GF-D8 (cell line): Measurements from ENCODE around the gene ANKRD33B.
"Not testable (repeated sequence)": the region's sequence is repeated elsewhere in the genome, so short reads cannot be mapped to it uniquely, and the experiment has no call there.

Experiments used
- DNase-seq: peaks from one replicate; lab custom pipeline; 2025; lab: John Stamatoyannopoulos, UW

ANKRD33B gene

DNA sequence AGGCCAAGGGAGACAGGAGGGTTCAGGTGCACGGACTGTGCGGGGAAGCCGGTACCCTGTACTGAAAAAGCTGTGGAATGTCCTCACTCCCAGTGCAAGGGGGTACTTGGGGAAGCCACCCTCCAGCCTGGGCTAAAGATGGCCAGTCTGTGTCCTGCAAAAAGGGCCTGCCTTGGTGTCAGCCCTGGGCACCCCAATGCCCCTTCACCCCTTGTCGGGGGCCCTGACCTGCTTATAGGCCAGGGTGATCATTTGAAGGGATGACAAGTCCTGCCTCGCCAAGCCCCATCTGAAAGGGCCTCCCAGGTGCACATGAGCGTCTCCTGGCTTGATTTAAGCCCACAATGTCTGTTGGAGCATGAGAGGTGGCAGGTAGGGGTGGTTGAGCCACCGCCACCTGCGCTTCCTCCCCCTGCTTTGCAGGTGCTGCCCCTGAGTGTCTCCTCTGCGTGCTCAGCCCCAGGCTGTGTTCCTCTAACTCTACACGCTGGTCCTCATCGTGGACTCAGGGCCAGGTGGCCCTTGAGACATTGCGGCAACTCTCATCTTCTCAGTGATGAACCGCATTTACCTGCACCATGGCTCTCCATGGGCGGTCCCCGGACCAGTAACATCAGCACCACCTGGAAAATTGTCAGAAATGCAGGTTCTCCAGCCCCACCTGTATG lies 97.0 kb downstream of the ANKRD33B start:
- DNase-seq: no peak

DNA sequence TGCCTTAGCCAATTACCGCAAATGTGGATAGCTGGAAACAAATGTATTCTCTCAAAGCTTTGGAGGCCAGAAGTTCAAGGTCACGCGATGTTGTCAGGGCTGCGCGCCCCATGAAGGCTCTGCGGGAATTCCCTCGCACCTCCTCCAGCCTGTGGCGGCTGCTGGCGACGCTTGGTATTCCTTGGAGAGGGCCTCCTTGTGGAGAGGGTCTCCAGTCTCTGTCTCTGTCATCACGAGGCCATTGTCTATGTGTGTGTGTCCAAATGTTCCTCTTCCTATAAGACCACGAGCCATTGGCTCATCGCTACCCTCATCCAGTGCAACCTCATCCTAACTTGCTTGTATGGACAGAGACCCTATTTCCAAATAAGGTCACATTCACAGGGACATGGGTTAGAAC lies 97.5 kb downstream of the ANKRD33B start:
- no peak for DNase-seq

DNA sequence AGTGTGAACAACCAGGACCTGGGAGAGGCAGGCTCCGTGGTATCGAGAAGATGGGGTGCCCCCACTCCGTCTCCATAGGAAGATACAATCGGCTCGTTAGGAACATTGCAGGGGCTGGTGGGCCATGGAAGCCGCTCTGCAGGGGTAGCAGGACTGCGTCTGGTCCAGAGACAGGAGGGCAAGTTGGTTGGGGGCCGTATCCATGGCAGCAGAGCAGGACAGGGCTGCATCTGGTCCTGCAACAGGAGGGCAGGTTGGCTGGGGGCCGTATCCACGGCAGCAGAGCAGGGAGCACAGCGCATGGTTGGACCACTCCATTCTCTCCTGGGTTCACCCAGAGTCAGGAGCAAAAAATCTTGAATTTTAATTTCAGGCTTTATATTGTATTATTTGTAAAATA lies 98.2 kb downstream of the ANKRD33B start:
- no peak for DNase-seq

DNA sequence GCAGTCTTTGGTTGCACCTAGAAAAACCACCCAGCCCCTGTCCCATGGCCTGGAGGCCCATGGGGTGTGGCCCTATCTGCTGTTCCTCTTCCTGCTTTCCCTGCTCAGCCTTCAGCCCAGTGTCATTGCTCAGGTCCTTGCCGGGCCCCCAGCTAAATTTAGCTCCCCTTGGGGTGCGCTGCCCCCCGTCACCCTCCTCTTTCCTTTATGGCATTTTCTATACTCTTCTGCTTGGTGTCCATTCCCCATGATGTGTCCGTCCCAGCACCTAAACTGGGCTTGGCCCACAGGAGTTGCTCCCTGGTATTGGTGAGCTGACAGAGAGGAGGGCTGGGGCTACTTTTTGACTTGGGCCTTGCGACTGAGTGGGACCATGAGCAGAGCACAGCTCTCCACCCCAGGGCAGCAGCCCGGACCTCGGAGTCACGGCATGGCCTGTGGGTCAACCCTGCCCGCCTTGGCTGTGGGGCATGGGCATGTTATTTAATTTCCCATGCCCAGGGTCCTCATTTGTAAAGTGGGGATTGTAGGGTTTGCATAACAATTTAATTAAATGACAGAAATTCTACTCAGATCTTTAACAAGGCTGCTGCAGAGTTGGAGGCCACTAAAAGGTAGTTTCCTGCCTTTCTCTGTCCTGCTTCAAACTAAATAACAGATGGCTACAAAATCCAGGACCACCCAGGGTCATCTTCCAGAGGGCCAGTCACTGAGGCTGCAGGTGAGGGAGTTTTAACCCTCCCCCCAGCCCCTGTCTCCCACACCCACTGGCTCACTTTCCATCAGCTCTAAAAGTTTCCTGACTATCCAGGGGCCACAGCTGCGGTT lies 99.0 kb downstream of the ANKRD33B start:
- DNase-seq: no peak

DNA sequence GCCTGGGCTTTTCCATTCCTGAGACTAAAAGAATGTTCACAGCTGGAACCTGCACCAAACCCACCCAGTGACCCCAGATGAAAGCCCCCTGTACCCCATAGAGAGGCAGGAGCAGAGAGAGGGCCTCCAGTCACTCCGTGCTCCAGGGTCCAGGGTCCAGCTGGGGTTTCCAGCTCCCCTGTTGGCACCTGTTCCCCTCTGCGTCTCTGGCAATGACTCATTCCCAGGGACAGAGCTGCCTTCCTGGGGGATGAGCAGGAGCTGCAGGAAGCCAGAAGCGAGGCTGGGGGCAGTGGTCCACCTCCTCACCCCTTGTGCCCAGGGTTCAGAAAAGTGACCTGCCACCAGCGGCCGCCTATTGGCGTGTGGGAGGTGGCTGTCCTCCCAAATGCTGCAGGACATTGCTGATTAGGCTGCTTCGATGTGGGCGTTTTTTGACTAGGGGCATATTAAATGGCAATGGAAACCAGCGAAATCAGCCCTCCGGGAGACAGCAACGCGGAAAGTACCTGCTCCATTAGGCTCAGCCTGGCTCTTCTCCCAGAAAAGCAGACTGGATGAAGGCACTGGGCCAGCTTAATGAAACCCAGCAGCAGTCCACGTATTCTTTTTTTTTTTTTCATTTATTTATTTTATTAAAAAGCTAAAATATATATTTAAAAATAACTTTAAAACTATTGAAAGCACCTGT lies 99.8 kb downstream of the ANKRD33B start:
- DNase-seq: no peak

DNA sequence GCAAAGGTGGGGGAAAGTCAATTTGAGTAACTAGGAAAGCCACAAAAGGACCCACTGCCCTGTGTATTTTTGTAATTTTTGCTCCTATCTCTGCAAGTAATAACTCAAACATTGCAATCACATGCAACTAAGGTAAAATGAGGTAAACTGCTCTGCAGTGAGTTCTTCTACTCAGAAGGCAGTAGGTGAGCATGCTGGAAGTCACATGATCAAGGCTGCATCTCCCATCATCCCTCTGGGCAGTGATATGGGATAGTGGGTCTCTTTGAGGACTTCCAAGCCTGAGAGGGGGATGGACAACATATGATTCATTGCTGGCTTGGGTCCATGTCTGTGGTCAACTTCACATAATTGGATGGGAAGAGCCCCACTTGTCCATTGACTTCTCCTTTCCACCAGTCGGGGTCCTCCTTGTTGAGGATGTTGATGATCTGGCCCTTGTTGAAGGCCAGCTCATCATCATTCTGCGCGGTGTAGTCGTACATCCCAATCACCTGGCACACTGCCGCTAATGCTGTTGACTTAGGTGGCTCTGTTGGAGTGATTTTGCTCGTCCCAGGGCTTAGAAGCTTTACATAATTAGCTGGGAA lies 100.4 kb downstream of the ANKRD33B start:
- not testable (repeated sequence) for DNase-seq

DNA sequence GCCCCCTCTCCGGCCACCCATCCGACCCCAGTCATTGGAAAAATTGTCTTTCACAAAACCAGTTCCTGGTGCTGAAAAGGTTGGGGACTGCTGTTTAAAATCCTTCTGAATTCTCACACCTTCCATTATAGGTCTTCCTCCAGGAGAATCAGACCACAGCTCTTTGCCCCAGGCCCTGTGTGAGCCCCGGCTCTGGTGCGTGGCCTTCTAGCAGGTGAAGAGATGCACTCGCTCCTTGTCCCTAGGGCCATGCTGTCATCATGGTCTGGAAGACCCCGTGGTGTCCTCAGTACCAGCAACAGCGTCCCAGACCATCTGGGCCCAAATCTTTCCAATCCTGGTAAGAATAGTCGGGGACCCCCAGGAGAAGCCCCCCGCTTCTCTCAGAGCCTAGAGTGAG lies 101.9 kb downstream of the ANKRD33B start:
- no peak for DNase-seq

DNA sequence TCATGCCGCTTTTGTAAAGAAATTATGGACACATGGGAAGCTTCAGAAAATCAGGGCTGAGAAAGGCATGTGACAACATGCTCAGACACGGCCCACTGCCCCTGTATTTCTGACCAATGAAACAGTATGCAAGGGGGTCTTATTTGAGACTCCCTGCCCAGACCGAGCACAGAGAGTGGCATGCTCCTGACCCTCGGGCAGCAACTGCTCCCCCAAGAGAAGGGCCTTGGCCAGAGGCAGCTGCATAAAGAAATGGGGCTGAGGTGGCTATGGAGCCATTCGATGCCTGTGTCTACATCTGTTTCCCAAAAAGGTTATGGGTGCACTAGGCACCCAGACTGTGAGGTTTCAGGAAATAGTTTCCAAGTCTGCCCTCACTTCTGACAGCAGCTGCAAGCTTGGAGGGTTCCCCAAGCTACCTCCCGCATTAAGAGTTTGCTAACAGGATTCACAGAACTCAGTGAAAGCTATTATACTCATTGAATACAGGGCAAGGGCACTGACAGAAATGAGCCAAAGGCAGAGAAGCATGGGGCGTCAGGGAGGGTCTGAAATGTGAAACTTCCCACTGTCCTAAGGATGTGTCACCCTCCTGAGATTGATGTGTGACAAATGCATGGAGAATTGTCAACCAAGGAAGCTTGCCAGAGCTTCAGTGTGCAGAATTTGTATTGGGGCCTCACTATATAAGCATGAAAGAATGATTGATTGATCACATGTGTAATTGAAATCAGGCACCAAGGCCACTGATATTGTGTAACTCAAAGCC lies 102.8 kb downstream of the ANKRD33B start:
- no peak for DNase-seq

DNA sequence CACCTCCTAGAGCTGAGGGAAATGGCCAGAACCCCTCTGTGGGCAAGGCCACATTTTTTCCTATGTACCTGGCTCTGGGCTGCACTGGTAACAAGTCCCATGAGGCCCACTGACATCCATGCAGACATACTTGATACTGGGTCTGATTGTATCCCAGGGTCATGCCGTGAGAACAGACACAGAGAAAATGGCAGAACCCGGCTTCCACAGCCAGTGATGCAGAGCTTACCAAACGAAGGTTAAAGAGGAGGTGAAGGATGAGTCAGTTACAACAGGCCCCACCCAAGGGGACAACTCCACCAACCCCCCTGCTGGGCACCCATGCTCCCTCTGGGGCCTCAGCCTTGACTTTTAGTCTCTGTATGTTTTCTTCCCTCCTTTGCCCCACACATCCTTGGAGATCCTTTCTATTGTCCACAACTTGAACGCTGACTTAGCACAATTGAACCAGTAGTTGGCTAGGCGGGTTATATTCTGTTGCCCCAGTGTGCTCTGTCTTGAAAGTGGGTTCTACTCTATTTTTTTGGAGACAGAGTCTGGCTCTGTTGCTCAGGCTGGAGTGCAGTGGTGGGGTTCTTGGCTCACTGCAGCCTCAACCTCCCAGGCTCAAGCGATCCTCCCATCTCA lies 103.7 kb downstream of the ANKRD33B start:
- DNase-seq: no peak

DNA sequence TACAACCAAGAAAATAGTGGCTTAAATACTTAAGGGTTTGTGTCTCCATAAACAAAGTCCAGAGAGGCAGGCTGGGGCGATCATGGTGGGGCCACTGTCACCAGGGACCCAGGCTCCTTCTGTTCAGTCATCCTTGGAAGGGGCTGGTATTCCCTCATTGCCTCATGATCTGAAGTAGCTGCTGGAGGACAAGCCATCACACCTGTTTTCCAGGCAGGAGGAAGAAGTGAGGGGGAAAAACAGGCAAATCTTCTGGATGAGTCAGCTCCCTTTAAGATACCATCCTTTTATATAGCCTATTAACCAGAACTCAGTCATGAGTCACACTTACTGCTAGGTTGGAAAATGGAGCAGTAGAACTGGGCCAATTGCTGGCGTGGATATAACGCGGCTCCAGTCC lies 104.8 kb downstream of the ANKRD33B start:
- no peak for DNase-seq

DNA sequence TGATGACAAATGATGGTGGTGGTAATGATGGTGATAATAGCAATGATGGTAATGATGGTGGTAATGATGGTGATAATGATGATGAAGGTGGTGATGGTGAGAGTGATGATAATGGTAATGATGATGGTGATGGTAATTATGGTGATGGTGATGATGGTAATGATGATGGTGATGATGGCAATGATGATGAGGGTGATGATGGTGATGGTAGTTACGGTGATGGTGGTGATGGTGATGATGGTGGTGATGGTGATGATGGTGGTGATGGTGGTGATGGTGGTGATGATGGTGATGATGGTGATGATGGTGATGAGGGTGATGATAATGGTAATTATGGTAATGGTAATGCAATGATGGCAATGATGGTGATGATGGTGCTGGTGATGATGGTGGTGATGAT lies 106.1 kb downstream of the ANKRD33B start:
- no peak for DNase-seq

DNA sequence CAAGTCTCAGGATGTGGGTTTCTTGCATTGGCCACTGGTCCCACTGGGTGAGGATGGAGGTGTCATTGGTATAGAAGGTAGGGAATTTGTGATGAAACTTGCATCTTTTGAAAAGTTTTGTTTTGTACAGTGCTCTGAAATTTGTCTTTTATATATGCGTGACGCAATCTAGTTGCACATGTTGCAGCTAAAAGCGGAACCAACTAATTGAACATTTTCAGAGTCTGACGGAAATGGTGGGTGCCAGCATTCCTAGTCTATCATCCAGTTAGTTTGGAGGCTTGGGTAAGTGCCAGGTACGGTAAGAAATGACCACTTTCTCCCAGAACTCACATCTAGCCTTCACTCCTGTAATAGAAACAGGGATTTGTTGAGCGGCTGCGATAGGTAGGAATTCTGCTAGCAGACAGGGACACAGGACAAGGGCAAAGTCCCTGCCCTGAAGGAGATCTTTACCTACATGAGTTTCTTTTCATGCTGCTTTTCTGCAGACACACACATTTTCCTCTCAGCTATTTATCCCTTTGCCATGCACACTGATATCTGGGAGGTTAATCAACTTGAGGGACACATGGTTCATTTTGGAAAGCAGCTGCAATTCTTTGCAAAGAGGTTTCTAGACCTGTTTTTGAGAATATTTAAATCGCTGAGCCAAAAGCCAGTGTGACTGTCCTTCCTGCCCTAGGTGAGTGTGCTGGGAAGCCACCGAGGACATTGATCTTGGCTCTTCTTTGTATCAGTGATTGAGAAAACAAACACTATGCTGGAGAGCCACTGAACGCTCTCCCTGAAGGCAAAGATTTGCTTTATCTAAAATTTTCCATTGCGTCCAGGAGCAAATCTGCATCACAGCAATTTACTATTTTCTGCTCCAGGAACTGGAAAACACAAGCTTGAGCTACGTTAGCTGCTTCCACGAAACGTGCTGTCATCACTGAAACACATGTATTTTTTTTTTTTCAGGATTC lies 107.5 kb downstream of the ANKRD33B start:
- DNase-seq: no peak

DNA sequence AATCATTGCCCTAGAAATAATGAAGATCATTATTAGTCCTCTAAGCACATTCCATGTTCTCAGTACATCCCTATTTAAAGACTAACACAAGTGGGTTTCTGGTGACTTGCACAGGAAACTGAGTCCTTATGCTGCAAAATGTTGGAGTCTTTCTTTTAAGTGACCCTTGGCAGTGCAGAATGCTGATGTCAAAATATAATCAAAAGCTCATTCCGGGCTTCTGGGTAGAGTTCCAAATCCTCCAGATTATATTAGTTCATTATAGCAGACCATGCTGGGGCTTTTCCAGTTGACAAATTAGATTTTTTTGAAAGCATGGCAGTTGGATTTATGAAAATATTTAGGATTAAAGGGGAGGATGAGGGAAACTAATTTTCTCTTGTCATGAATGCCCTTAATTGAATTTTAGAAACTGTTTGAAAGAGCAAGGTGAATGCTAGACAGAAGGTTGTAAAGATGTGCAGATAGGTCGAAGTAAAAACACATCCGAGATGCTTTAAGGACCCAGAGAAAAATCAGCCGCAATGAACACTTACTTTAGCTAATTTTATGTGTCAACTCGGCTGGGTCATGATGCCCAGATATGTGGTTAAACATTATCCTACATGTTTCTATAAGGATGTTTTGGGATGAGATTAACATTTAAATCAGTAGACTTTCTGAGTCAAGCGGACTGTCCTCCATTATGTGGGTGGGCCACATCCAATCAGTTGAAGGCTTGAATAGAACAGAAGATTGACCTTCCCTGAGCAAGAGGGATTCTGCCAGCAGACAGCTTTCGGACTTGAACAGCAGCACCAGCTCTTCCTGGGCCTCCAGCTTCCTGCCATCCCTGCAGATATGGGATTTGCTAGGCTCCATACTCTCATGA lies 108.5 kb downstream of the ANKRD33B start:
- DNase-seq: no peak

DNA sequence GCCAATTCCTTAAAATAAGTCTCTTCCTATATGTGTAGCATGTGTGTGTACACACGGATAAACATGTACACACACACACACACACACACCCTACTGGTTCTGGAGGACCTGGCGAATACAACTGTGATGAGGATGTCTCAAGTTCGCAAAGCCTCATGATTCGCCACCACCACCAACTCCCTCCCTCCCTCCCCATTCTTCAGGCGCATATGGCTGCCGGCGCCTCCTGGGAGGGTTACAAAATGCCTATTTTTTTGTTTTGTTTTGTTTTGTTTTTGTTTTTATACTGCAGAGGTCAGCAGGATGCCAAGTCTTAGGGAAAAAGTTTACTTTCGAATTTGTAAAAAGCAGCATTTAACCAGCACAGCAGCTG lies 109.1 kb downstream of the ANKRD33B start:
- no peak for DNase-seq

DNA sequence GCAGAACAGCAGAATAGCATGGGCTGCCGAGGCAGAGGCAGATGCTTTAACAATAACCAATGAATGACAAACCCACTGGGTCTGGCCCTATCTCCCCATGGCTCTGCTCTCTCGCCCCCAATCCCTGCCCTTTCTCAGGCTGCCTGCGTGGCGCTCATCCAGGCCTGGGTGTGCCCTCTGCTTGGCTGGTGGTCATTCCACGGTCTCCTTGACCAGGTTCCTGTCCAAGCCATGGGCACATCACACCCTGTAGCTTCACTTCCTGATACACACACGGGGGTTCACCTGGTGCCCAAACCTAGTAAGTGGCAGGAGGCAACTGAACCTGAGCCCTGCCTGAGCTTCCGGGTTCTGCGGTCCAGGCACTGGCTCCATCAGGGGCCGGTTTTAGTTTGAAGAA lies 109.5 kb downstream of the ANKRD33B start:
- no peak for DNase-seq

DNA sequence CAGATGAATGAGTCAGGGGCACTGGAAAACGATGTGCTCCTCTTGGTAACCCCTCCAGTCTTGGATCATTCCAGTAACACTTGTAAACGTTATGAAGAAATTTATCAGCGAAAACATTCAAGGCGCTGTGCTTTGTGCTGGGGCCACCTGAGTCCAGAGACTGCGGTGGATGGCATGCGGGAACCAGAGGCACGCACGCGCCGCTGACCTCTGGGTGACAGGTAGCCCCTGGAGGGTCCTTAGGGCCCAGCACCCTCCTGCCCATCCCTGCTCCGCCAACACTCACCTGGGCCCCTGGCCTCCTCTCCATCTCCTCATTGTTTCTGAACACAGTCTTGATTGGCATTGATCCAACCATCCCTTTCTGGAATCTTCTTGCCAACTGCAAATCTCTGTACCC lies 110.2 kb downstream of the ANKRD33B start:
- no peak for DNase-seq

DNA sequence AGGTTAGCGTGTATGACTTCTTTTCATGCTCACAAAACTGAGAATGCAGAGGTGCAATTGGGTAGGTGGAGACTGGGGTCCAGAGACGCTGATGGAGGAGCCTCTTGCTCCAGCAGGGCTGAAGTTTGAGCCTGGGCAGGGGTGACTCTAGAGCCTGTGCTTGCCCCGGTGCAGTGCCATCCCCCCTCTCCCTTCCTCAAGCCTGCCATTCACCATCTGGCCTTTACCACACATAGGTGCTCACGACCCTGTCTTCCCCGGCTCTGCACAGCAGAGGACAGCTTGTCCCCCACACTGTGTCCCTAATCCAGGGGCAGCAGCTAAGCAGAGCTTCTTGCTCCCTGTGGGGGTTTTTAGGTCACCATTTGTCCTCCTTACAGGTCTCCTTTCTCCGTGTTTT lies 110.7 kb downstream of the ANKRD33B start:
- no peak for DNase-seq

DNA sequence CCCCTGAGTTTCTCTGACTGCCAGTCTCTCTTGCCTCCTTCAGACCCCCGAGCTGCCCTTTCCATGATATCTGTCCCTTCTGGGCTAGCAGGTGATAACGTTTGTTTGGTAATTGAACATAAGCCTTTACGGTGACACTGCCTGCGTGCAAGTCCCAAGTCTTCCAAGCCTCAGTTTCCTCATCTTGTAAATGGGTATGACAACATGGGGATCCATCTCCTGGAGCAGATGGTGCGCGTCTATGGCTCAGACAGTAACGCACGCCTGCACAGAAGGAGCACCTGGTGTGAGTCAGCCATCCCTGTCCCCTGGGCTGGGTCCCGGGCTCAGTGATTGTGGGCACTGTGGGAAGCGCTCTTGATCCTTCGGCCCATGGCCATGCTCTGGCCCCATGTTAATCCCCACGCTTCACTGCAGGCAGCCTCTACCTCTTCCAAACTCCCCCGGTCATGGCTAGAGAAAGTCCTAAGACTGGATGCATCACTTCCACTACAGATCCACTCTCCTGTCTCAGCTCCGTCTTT lies 111.4 kb downstream of the ANKRD33B start:
- no peak for DNase-seq

DNA sequence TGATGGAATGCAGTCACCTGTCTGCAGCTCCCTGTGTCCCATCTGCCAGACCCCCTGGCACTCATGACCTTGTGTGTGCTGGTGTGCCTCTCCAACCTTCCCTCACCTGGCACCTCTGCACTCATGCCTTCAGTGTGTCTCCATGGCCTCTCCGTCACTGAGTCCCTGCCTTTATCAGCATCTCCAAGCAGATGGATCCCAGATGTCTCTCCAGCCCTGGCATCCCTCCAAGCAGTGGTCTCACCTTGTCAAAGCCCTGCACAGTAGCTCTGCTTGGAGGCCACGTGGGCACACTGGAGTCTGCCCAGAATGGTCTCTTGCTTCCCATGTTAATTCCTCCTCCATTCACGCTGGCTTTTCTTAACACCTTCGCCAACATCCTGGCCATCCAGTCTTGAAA lies 112.4 kb downstream of the ANKRD33B start:
- no peak for DNase-seq
